AG09309 (cell line): ENCODE data around the gene TRPV4.

Experiments
- DNase-seq: peaks from one replicate; pipeline ENCODE4 v3.0.0-alpha.2; 2010; ENCODE audit warnings: low read depth
- H3K4me3 ChIP-seq: 2 replicates; pipeline ENCODE4 v1.5.1; 2011; ENCODE audit warnings: mild to moderate bottlenecking, low read depth, low read length, moderate library complexity; ENCODE audit not compliant: control insufficient read depth
- CTCF ChIP-seq: IDR thresholded peaks from 2 replicates; pipeline ENCODE4 v1.5.1; 2011; ENCODE audit warnings: mild to moderate bottlenecking, low read depth, low read length, inconsistent platforms; ENCODE audit not compliant: insufficient read depth, control insufficient read depth; ENCODE audit errors: missing control alignments

TRPV4 gene

GRCh38 chr12:109789526-109790048, 43.6 kb downstream of the TRPV4 start:
- TF ChIP-seq CTCF = no peak

GRCh38 chr12:109786799-109787198, 46.4 kb downstream of the TRPV4 start:
- no peak for TF ChIP-seq CTCF

More at GRCh38 chr12:109789526-109790048, 43.6 kb downstream of the TRPV4 start:
- H3K4me3 ChIP-seq = no peak overlapping the region
- DNase-seq = no peak

GRCh38 chr12:109785854-109786253, 47.3 kb downstream of the TRPV4 start:
- H3K4me3 ChIP-seq = no peak overlapping the region
- no peak for DNase-seq
- no peak for TF ChIP-seq CTCF

More at GRCh38 chr12:109786799-109787198, 46.4 kb downstream of the TRPV4 start:
- H3K4me3 ChIP-seq = no peak overlapping the region
- DNase-seq = no peak

- no peak for DNase-seq
- TF ChIP-seq CTCF = no peak
- no peak overlapping the region for H3K4me3 ChIP-seq
Observed at GRCh38 chr12:109783965-109784244, 49.3 kb downstream of the TRPV4 start.

GRCh38 chr12:109783135-109783964, 49.8 kb downstream of the TRPV4 start:
- DNase-seq = no peak
- no peak for TF ChIP-seq CTCF
- no peak overlapping the region for H3K4me3 ChIP-seq

- TF ChIP-seq CTCF = no peak
- H3K4me3 ChIP-seq = no peak overlapping the region
- no peak for DNase-seq
Observed at GRCh38 chr12:109782326-109782703, 50.9 kb downstream of the TRPV4 start.
